HEK293 (cell line): Measurements from ENCODE around the gene SCAMP2.

ENCODE experiments used
- KLF16 ChIP-seq: fragments of 450-650 bp; formaldehyde crosslinking; IDR thresholded peaks from 2 replicates; pipeline ENCODE4 v1.5.1; 2017; ENCODE audit warnings: missing biosample characterization, missing genetic modification characterization
- OSR2 ChIP-seq: fragments of 450-650 bp; formaldehyde crosslinking; IDR thresholded peaks from 2 replicates; pipeline ENCODE4 v1.5.1; 2016; ENCODE audit warnings: missing biosample characterization, missing genetic modification characterization
- SP2 ChIP-seq: fragments of 450-650 bp; formaldehyde crosslinking; IDR thresholded peaks from 2 replicates; pipeline ENCODE4 v1.5.1; 2016; ENCODE audit warnings: missing biosample characterization, missing genetic modification characterization
- WT1 ChIP-seq: fragments of 450-650 bp; formaldehyde crosslinking; IDR thresholded peaks from 2 replicates; pipeline ENCODE4 v1.5.1; 2016; ENCODE audit warnings: missing biosample characterization, missing genetic modification characterization
- YY2 ChIP-seq: fragments of 450-650 bp; formaldehyde crosslinking; IDR thresholded peaks from 2 replicates; pipeline ENCODE4 v1.5.1; 2016; ENCODE audit warnings: missing biosample characterization, missing genetic modification characterization
- ZBTB21 ChIP-seq: fragments of 450-650 bp; formaldehyde crosslinking; IDR thresholded peaks from 2 replicates; pipeline ENCODE4 v1.5.1; 2017; ENCODE audit warnings: missing biosample characterization, missing genetic modification characterization
- ZNF114 ChIP-seq: fragments of 450-650 bp; formaldehyde crosslinking; IDR thresholded peaks from 2 replicates; pipeline ENCODE4 v1.5.0; 2017; ENCODE audit warnings: missing biosample characterization, missing genetic modification characterization
- ZNF140 ChIP-seq: fragments of 450-650 bp; formaldehyde crosslinking; IDR thresholded peaks from 2 replicates; pipeline ENCODE4 v1.5.1; 2016; ENCODE audit warnings: missing biosample characterization, missing genetic modification characterization
- ZNF146 ChIP-seq: fragments of 450-650 bp; formaldehyde crosslinking; IDR thresholded peaks from 2 replicates; pipeline ENCODE4 v1.5.1; 2016; ENCODE audit warnings: missing biosample characterization, missing genetic modification characterization
- ZNF16 ChIP-seq: fragments of 450-650 bp; formaldehyde crosslinking; IDR thresholded peaks from 2 replicates; pipeline ENCODE4 v1.5.1; 2016; ENCODE audit warnings: low read depth, missing biosample characterization, missing genetic modification characterization
- ZNF19 ChIP-seq: fragments of 450-650 bp; formaldehyde crosslinking; IDR thresholded peaks from 2 replicates; pipeline ENCODE4; 2016; ENCODE audit warnings: missing biosample characterization, missing genetic modification characterization, low read depth
- ZNF23 ChIP-seq: fragments of 450-650 bp; formaldehyde crosslinking; IDR thresholded peaks from 2 replicates; pipeline ENCODE4 v1.5.1; 2016; ENCODE audit warnings: missing biosample characterization, missing genetic modification characterization, borderline replicate concordance
- ZNF239 ChIP-seq: fragments of 450-650 bp; formaldehyde crosslinking; IDR thresholded peaks from 2 replicates; pipeline ENCODE4 v1.5.1; 2016; ENCODE audit warnings: missing biosample characterization, missing genetic modification characterization
- ZNF24 ChIP-seq: fragments of 450-650 bp; formaldehyde crosslinking; IDR thresholded peaks from 2 replicates; pipeline ENCODE4 v1.5.1; 2016; ENCODE audit warnings: missing biosample characterization, missing genetic modification characterization
- ZNF302 ChIP-seq: fragments of 450-650 bp; formaldehyde crosslinking; IDR thresholded peaks from 2 replicates; pipeline ENCODE4 v1.5.1; 2016; ENCODE audit warnings: missing biosample characterization, missing genetic modification characterization, low read depth
- ZNF324 ChIP-seq: fragments of 450-650 bp; formaldehyde crosslinking; IDR thresholded peaks from 2 replicates; pipeline ENCODE4 v1.5.1; 2016; ENCODE audit warnings: missing biosample characterization, missing genetic modification characterization
- ZNF37A ChIP-seq: fragments of 450-650 bp; IDR thresholded peaks from 2 replicates; pipeline ENCODE4 v1.5.1; 2018; ENCODE audit warnings: missing biosample characterization, missing genetic modification characterization
- ZNF394 ChIP-seq: fragments of 450-650 bp; formaldehyde crosslinking; IDR thresholded peaks from 2 replicates; pipeline ENCODE4 v1.5.1; 2016; ENCODE audit warnings: missing biosample characterization, missing genetic modification characterization, mild to moderate bottlenecking, moderate library complexity, borderline replicate concordance
- ZNF473 ChIP-seq: fragments of 450-650 bp; formaldehyde crosslinking; IDR thresholded peaks from 2 replicates; pipeline ENCODE4 v1.5.1; 2017; ENCODE audit warnings: missing biosample characterization, missing genetic modification characterization
- ZNF544 ChIP-seq: fragments of 450-650 bp; formaldehyde crosslinking; IDR thresholded peaks from 2 replicates; pipeline ENCODE4 v1.5.0; 2017; ENCODE audit warnings: missing biosample characterization, missing genetic modification characterization
- ZNF560 ChIP-seq: fragments of 450-650 bp; formaldehyde crosslinking; IDR thresholded peaks from 2 replicates; pipeline ENCODE4 v1.5.1; 2017; ENCODE audit warnings: missing biosample characterization, missing genetic modification characterization, borderline replicate concordance
- ZNF561 ChIP-seq: fragments of 450-650 bp; IDR thresholded peaks from 2 replicates; pipeline ENCODE4 v1.5.1; 2018; ENCODE audit warnings: missing biosample characterization, missing genetic modification characterization, borderline replicate concordance
- ZNF571 ChIP-seq: fragments of 450-650 bp; formaldehyde crosslinking; IDR thresholded peaks from 2 replicates; pipeline ENCODE4 v1.5.0; 2017; ENCODE audit warnings: missing biosample characterization, missing genetic modification characterization
- ZNF596 ChIP-seq: fragments of 450-650 bp; IDR thresholded peaks from 2 replicates; pipeline ENCODE4 v1.5.0; 2018; ENCODE audit warnings: missing biosample characterization, mild to moderate bottlenecking, missing genetic modification characterization, moderate library complexity
- ZNF658 ChIP-seq: fragments of 450-650 bp; formaldehyde crosslinking; IDR thresholded peaks from 2 replicates; pipeline ENCODE4; 2016; ENCODE audit warnings: missing biosample characterization, missing genetic modification characterization
- ZNF677 ChIP-seq: fragments of 450-650 bp; IDR thresholded peaks from 2 replicates; pipeline ENCODE4 v1.5.0; 2018; ENCODE audit warnings: missing biosample characterization, mild to moderate bottlenecking, missing genetic modification characterization, moderate library complexity
- ZNF792 ChIP-seq: fragments of 450-650 bp; formaldehyde crosslinking; IDR thresholded peaks from 2 replicates; pipeline ENCODE4 v1.5.1; 2016; ENCODE audit warnings: missing biosample characterization, missing genetic modification characterization
- ZNF830 ChIP-seq: fragments of 450-650 bp; IDR thresholded peaks from 2 replicates; pipeline ENCODE4 v1.5.0; 2018; ENCODE audit warnings: missing biosample characterization, missing genetic modification characterization, low read depth, mild to moderate bottlenecking, moderate library complexity
- ZNF837 ChIP-seq: fragments of 450-650 bp; formaldehyde crosslinking; IDR thresholded peaks from 2 replicates; pipeline ENCODE4 v1.5.1; 2016; ENCODE audit warnings: missing biosample characterization, missing genetic modification characterization
- TF ChIP-seq, protein P1 (sequence below): fragments of 450-650 bp; formaldehyde crosslinking; IDR thresholded peaks from 2 replicates; pipeline ENCODE4 v1.5.1; 2016; ENCODE audit warnings: missing biosample characterization, missing genetic modification characterization
- TF ChIP-seq, protein P2 (sequence below): fragments of 450-650 bp; formaldehyde crosslinking; IDR thresholded peaks from 2 replicates; pipeline ENCODE4 v1.5.1; 2016; ENCODE audit warnings: missing biosample characterization, missing genetic modification characterization
- TF ChIP-seq, protein P3 (sequence below): fragments of 450-650 bp; formaldehyde crosslinking; IDR thresholded peaks from 2 replicates; pipeline ENCODE4 v1.5.1; 2016; ENCODE audit warnings: missing biosample characterization, missing genetic modification characterization
- TF ChIP-seq, protein P4 (sequence below): fragments of 450-650 bp; formaldehyde crosslinking; IDR thresholded peaks from 2 replicates; pipeline ENCODE4 v1.5.1; 2016; ENCODE audit warnings: missing biosample characterization, missing genetic modification characterization
- TF ChIP-seq, protein P5 (sequence below): fragments of 450-650 bp; IDR thresholded peaks from 2 replicates; pipeline ENCODE4 v1.5.1; 2018; ENCODE audit warnings: missing biosample characterization, mild to moderate bottlenecking, missing genetic modification characterization

SCAMP2 gene

DNA sequence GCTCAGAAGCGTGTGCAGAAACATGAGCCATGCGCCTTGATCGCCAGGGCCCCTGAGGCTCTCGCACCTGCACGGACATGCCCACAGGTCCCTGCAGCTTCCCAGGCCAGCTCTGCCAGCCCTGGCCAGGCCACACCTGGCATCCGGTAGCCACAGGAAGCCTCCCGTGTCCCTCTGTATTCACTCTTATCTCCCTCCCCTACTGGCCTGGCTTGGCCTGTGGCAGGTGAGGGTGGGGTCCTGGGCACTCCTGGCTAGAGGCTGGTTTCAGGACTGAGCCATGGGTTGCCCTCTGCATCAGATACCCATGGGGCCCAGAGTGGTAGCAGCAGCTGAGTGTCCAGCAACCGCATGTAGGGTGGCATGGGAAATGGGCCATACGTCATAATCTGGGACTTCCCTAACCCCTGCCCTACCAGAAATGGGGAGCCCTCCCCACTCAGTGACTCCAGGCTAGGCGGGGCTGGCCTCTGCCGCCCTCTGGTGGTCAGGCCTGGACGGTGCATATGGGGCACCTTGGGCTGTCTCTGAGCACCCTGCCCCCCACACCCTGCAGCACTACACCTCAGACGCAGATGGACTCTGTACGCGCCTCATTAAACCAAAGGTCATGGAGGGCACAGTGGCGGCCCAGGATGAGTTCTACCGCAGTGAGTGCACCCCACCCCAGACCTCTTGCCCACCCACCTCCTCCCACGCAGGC is 73.2 kb downstream of the SCAMP2 start (continued):
- TF ChIP-seq ZNF473 (tag by site-specific recombination) (no peak), ZNF596 (no peak), ZNF560 (tag by site-specific recombination) (no peak), ZNF830 (no peak), ZNF114 (tag by site-specific recombination) (no peak), ZNF658 (tag by site-specific recombination) (no peak), OSR2 (tag by site-specific recombination) (0 out of 2 replicates have a peak, but pooled peaks have one; percentile 11), ZNF677 (no peak), ZNF23 (no peak), ZNF37A (tag by site-specific recombination) (no peak), ZNF146 (tag by site-specific recombination) (no peak), ZNF792 (tag by site-specific recombination) (no peak), ZNF837 (tag by site-specific recombination) (no peak), ZNF140 (no peak), ZNF324 (tag by site-specific recombination) (0 out of 2 replicates have a peak, but pooled peaks have one; percentile 54), ZNF561 (tag by site-specific recombination) (no peak), ZNF16 (tag by site-specific recombination) (no peak), ZNF544 (no peak), WT1 (tag by site-specific recombination) (0 out of 2 replicates have a peak, but pooled peaks have one; percentile 25), ZNF571 (tag by site-specific recombination) (no peak), SP2 (tag by site-specific recombination) (peak; percentile 38), YY2 (no peak), ZNF19 (tag by site-specific recombination) (no peak), ZNF302 (tag by site-specific recombination) (no peak), ZBTB21 (tag by site-specific recombination) (no peak), ZNF394 (tag by site-specific recombination) (no peak), ZNF24 (peak; percentile 56; the same call in 1 of the 2 replicates), KLF16 (tag by site-specific recombination) (peak; percentile 71), ZNF239 (tag by site-specific recombination) (no peak)
- TF ChIP-seq, protein P1, sequence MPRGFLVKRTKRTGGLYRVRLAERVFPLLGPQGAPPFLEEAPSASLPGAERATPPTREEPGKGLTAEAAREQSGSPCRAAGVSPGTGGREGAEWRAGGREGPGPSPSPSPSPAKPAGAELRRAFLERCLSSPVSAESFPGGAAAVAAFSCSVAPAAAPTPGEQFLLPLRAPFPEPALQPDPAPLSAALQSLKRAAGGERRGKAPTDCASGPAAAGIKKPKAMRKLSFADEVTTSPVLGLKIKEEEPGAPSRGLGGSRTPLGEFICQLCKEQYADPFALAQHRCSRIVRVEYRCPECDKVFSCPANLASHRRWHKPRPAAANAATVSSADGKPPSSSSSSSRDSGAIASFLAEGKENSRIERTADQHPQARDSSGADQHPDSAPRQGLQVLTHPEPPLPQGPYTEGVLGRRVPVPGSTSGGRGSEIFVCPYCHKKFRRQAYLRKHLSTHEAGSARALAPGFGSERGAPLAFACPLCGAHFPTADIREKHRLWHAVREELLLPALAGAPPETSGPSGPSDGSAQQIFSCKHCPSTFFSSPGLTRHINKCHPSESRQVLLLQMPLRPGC, result no peak; the same call in 1 of the 2 replicates
- TF ChIP-seq, protein P2, sequence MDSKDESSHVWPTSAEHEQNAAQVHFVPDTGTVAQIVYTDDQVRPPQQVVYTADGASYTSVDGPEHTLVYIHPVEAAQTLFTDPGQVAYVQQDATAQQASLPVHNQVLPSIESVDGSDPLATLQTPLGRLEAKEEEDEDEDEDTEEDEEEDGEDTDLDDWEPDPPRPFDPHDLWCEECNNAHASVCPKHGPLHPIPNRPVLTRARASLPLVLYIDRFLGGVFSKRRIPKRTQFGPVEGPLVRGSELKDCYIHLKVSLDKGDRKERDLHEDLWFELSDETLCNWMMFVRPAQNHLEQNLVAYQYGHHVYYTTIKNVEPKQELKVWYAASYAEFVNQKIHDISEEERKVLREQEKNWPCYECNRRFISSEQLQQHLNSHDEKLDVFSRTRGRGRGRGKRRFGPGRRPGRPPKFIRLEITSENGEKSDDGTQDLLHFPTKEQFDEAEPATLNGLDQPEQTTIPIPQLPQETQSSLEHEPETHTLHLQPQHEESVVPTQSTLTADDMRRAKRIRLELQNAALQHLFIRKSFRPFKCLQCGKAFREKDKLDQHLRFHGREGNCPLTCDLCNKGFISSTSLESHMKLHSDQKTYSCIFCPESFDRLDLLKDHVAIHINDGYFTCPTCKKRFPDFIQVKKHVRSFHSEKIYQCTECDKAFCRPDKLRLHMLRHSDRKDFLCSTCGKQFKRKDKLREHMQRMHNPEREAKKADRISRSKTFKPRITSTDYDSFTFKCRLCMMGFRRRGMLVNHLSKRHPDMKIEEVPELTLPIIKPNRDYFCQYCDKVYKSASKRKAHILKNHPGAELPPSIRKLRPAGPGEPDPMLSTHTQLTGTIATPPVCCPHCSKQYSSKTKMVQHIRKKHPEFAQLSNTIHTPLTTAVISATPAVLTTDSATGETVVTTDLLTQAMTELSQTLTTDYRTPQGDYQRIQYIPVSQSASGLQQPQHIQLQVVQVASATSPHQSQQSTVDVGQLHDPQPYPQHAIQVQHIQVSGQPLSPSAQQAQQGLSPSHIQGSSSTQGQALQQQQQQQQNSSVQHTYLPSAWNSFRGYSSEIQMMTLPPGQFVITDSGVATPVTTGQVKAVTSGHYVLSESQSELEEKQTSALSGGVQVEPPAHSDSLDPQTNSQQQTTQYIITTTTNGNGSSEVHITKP, result 0 out of 2 replicates have a peak, but pooled peaks have one; percentile 24
- TF ChIP-seq, protein P3, sequence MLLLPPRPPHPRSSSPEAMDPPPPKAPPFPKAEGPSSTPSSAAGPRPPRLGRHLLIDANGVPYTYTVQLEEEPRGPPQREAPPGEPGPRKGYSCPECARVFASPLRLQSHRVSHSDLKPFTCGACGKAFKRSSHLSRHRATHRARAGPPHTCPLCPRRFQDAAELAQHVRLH (tag by site-specific recombination), result no peak
- TF ChIP-seq, protein P4, sequence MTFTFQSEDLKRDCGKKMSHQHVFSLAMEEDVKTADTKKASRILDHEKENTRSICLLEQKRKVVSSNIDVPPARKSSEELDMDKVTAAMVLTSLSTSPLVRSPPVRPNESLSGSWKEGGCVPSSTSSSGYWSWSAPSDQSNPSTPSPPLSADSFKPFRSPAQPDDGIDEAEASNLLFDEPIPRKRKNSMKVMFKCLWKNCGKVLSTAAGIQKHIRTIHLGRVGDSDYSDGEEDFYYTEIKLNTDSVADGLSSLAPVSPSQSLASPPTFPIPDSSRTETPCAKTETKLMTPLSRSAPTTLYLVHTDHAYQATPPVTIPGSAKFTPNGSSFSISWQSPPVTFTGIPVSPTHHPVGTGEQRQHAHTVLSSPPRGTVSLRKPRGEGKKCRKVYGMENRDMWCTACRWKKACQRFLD (tag by site-specific recombination), result no peak
- TF ChIP-seq, protein P5, sequence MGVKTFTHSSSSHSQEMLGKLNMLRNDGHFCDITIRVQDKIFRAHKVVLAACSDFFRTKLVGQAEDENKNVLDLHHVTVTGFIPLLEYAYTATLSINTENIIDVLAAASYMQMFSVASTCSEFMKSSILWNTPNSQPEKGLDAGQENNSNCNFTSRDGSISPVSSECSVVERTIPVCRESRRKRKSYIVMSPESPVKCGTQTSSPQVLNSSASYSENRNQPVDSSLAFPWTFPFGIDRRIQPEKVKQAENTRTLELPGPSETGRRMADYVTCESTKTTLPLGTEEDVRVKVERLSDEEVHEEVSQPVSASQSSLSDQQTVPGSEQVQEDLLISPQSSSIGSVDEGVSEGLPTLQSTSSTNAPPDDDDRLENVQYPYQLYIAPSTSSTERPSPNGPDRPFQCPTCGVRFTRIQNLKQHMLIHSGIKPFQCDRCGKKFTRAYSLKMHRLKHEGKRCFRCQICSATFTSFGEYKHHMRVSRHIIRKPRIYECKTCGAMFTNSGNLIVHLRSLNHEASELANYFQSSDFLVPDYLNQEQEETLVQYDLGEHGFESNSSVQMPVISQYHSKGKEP (tag by site-specific recombination), result peak; percentile 32; the same call in 1 of the 2 replicates
